ENCODE measurements around the gene ASPHD2.
"Not testable (repeated sequence)": the region's sequence is repeated elsewhere in the genome, so short reads cannot be mapped to it uniquely, and the experiment has no call there.

ASPHD2 gene

GRCh38 chr22:26406118-26406517 lies 22.9 kb upstream of the ASPHD2 start:
- TF ChIP-seq ZNF70 (CRISPR knock-in tag; IDR thresholded peaks at IDR 0.05) (no peak), ZFP30 (CRISPR knock-in tag; IDR thresholded peaks at IDR 0.05) (no peak)
- no peak for ATAC-seq

- not testable (repeated sequence) for ATAC-seq
Observed at GRCh38 chr22:26408562-26409220, 20.4 kb upstream of the ASPHD2 start.

GRCh38 chr22:26409719-26410335 lies 19.2 kb upstream of the ASPHD2 start:
- no peak for ATAC-seq
- TF ChIP-seq ZFP3 (CRISPR knock-in tag; IDR thresholded peaks at IDR 0.05) (no peak), TCF4 (CRISPR knock-in tag; IDR thresholded peaks at IDR 0.05; ENCODE audit: borderline replicate concordance) (no peak), GLIS3 (CRISPR knock-in tag; IDR thresholded peaks at IDR 0.05) (no peak), ZC3H10 (CRISPR knock-in tag; IDR thresholded peaks at IDR 0.05) (no peak), ZNF8 (CRISPR knock-in tag; IDR thresholded peaks at IDR 0.05) (no peak), OSR1 (CRISPR knock-in tag; IDR thresholded peaks at IDR 0.05) (no peak), CSRNP3 (CRISPR knock-in tag; IDR thresholded peaks at IDR 0.05) (no peak), CREB5 (CRISPR knock-in tag; IDR thresholded peaks at IDR 0.05; ENCODE audit: low read depth) (no peak), BACH2 (CRISPR knock-in tag; IDR thresholded peaks at IDR 0.05; ENCODE audit: borderline replicate concordance) (no peak), RARB (CRISPR knock-in tag; IDR thresholded peaks at IDR 0.05) (no peak), ZNF70 (CRISPR knock-in tag; IDR thresholded peaks at IDR 0.05) (no peak), ESRRG (CRISPR knock-in tag; IDR thresholded peaks at IDR 0.05) (no peak), TOX (CRISPR knock-in tag; IDR thresholded peaks at IDR 0.05; ENCODE audit: borderline replicate concordance) (no peak), POU6F1 (CRISPR knock-in tag; IDR thresholded peaks at IDR 0.05; ENCODE audit: borderline replicate concordance, low read depth) (no peak), ZNF565 (CRISPR knock-in tag; conservative IDR thresholded peaks at IDR 0.05; ENCODE audit: low read depth) (no peak), SNAI2 (CRISPR knock-in tag; IDR thresholded peaks at IDR 0.05) (no peak), ARNTL (CRISPR knock-in tag; IDR thresholded peaks at IDR 0.05; ENCODE audit: borderline replicate concordance, low read depth) (no peak), PATZ1 (CRISPR knock-in tag; IDR thresholded peaks at IDR 0.05; ENCODE audit: borderline replicate concordance) (no peak), TSHZ2 (CRISPR knock-in tag; IDR thresholded peaks at IDR 0.05) (no peak), ZFP30 (CRISPR knock-in tag; IDR thresholded peaks at IDR 0.05) (no peak)
